Kidney (tissue), 14 donors: ENCODE measurements around the gene TAF3. TPM values are rescaled to one million over a fixed set of nuclear protein-coding genes. Genes with fewer than 3 reads are reported as not detected.

Source experiments
- DNase-seq, 5 donors: peaks; one replicate each; pipeline ENCODE4 v3.0.0-alpha.2; 2013 to 2020
- FAIRE-seq: peaks from 2 replicates; lab custom pipeline; 2012; peaks lifted over from hg19 to GRCh38; lab: Jason Lieb, UNC
- H3K27ac ChIP-seq, 2 donors: one replicate each; pipeline ENCODE4 v1.7.0; 2013; ENCODE audit warnings: low read depth in 2 of 2, low read length in 2 of 2, inconsistent platforms in 1 of 2
- H3K27me3 ChIP-seq: one replicate; pipeline ENCODE4 v1.7.1; 2013; ENCODE audit warnings: low read length, inconsistent platforms; ENCODE audit not compliant: control insufficient read depth, insufficient read depth
- H3K36me3 ChIP-seq, 3 donors: one replicate each; pipeline versions ENCODE4 v1.7.0 to v1.7.1; 2013; ENCODE audit warnings: low read length in 3 of 3, control low read depth in 1 of 3, inconsistent platforms in 1 of 3; ENCODE audit not compliant: insufficient read depth in 3 of 3, control insufficient read depth in 2 of 3
- H3K4me1 ChIP-seq, 3 donors: one replicate each; pipeline versions ENCODE4 v1.7.0 to v1.7.1; 2013; ENCODE audit warnings: low read length in 3 of 3, inconsistent platforms in 1 of 3, low read depth in 1 of 3; ENCODE audit not compliant: control insufficient read depth in 2 of 3, insufficient read depth in 2 of 3
- H3K4me3 ChIP-seq, 3 donors: one replicate each; pipeline versions ENCODE4 v1.7.0 to v1.8.1; 2013; ENCODE audit warnings: low read length in 3 of 3, control low read depth in 1 of 3, inconsistent platforms in 1 of 3
- H3K9ac ChIP-seq, 3 donors: one replicate each; pipeline versions ENCODE4 v1.7.0 to v1.7.1; 2013; ENCODE audit warnings: low read length in 3 of 3, control low read depth in 1 of 3, inconsistent platforms in 1 of 3
- H3K9me3 ChIP-seq, 3 donors: one replicate each; pipeline versions ENCODE4 v1.7.0 to v1.7.1; 2013; ENCODE audit warnings: low read length in 3 of 3, control low read depth in 1 of 3, inconsistent platforms in 1 of 3; ENCODE audit not compliant: control insufficient read depth in 2 of 3, insufficient read depth in 1 of 3
- CTCF ChIP-seq: IDR thresholded peaks from 3 replicates; pipeline ENCODE4 v1.5.1; 2012; ENCODE audit warnings: mild to moderate bottlenecking, moderate library complexity, borderline replicate concordance; ENCODE audit not compliant: insufficient read depth; ENCODE audit errors: extremely low read depth
- intact Hi-C: fragments of 100-400 bp; cut with DNase I; formaldehyde crosslinking; loops from one replicate; pipeline ENCODE4 v1.11.1; 2022
- polyA plus RNA-seq: library from polyadenylated mRNA; stranded (reverse); fragments of 350-450 nt; fragmentation: Illumina TruSeq; extraction: RNeasy Lipid Tissue Mini Kit (QIAGEN cat#74804); gene quantifications from one replicate; pipeline ENCODE4 v1.2.3, GENCODE V29; 2014; ENCODE audit warnings: low read depth, low replicate concordance; ENCODE audit not compliant: insufficient read depth
- total RNA-seq: library from RNA; stranded (reverse); fragmentation: NEBNext Ultra II Directional; extraction: Animal tissue kit (Norgen Biotek cat#: 25700); gene quantifications from one replicate; pipeline ENCODE4 v1.2.1, GENCODE V29; 2021
- donor health status: control.
- donor health status: control.
- donor health status: control.
- donor health status: control.
- donor health status: control.
- donor health status: DM: yes; HTN: yes; CAD: no.
- donor health status: Normal renal cell carcinoma (clear cell type).

Gene TAF3
- total and polyA plus RNA-seq, 2 donors from 2014 or later, result 4.0 to 8.7 TPM

DNA sequence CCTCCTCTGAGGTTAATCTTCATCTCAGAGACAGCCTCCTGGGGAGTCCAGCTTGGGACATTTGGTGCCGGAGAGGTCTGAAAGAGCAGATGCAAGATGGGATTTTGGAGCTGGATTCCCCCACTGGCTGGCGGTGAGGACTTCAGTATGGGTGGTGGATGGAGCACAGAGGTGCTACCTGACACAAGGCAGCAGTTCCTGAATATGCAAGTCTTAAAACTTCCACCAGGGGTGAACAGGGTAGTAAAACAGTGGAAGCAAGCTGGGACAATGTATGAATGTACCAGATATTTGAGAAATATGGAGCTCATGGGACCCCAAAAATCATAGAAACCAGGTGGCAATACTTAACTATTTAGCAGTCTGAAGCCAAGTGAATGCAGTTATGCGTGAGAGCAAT lies 4.8 kb upstream of the TAF3 start:
- Histone ChIP-seq H3K36me3 (no peaks in the 10 kb centered on the region), H3K4me1 (no peaks in the 10 kb centered on the region), H3K27ac (no peak overlapping the region), H3K27me3 (no peaks in the 10 kb centered on the region), H3K9me3 (no peaks in the 10 kb centered on the region), H3K4me3 (no peak overlapping the region), H3K9ac (no peak overlapping the region)
- no peak for TF ChIP-seq CTCF
- DNase-seq, result no peak
- FAIRE-seq, result no peak
- intact Hi-C loops, result no loop called here

- Histone ChIP-seq H3K36me3 (peaks cover 0 to 4% (median 2%) of the 10 kb centered on the region in 3 donors), H3K9ac (peak overlapping the region in 1 of 3 donors; percentile 62), H3K27ac (no peak overlapping the region), H3K4me1 (peaks cover 0 to 8% (median 2%) of the 10 kb centered on the region in 3 donors), H3K9me3 (no peaks in the 10 kb centered on the region), H3K27me3 (no peaks in the 10 kb centered on the region), H3K4me3 (peak overlapping the region; percentile 76 to 97 (median 92))
- peak in 1 of 5 donors; percentile 45 for DNase-seq
- FAIRE-seq, result no peak
- no peak for TF ChIP-seq CTCF
- intact Hi-C loops, result no loop called here
These were observed 729 bp upstream of the TAF3 start for GRCh38 chr10:7817576-7817975.

- Histone ChIP-seq H3K9me3 (no peaks in the 10 kb centered on the region), H3K4me1 (peaks cover 0 to 8% (median 2%) of the 10 kb centered on the region in 3 donors), H3K27me3 (no peaks in the 10 kb centered on the region), H3K27ac (no peak overlapping the region), H3K4me3 (peak overlapping the region; percentile 76 to 97 (median 92)), H3K9ac (peak overlapping the region in 2 of 3 donors; percentile 62 to 86), H3K36me3 (peaks cover 0 to 4% (median 2%) of the 10 kb centered on the region in 3 donors)
- no peak for TF ChIP-seq CTCF
- DNase-seq (no peak), FAIRE-seq (no peak)
- intact Hi-C loops, result no loop called here
These were observed 366 bp upstream of the TAF3 start for GRCh38 chr10:7817984-7818294.

DNA sequence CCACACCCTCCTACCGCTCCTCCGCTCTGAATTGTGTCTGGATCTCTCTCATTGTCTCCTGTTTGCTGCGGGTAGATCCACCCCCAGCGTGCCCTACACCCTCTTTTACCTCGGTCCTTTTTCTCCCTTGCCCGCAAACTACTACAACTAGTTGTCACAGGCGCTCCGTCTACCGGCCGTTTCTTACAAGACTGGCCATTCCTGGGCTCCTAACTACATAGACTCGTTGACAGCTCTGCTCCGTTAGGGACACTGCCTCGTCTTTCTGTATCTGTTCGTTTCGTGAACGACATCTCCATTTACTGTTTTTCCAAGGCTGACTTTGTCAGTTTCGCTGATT lies 786 bp downstream of the TAF3 start:
- Histone ChIP-seq H3K9me3 (no peaks in the 10 kb centered on the region), H3K4me1 (peaks cover 0 to 8% (median 2%) of the 10 kb centered on the region in 3 donors), H3K4me3 (peak overlapping the region; percentile 76 to 97 (median 92)), H3K27me3 (no peaks in the 10 kb centered on the region), H3K27ac (no peak overlapping the region), H3K36me3 (peaks cover 0 to 4% (median 2%) of the 10 kb centered on the region in 3 donors), H3K9ac (peak overlapping the region; percentile 37 to 90 (median 73))
- FAIRE-seq (no peak), DNase-seq (peak in 3 of 5 donors; percentile 39 to 76 (median 53))
- TF ChIP-seq CTCF, result peak; percentile 32
- intact Hi-C loops, result no loop called here
